K562 (cell line): ENCODE results near the gene VDAC1. TPM values are rescaled to one million over a fixed set of nuclear protein-coding genes. Genes with fewer than 3 reads are reported as not detected.
A peak's percentile ranks its signal among the peaks of the same experiment; 100 is the strongest.

Experiments used
- RBM14 ChIP-seq: fragments of 200-400 bp; formaldehyde crosslinking; IDR thresholded peaks from 2 replicates; pipeline ENCODE4 v1.6.1; 2018; ENCODE audit warnings: low read depth, mild to moderate bottlenecking, low read length, moderate library complexity, borderline replicate concordance; ENCODE audit not compliant: insufficient read depth
- ZNF3 ChIP-seq: fragments of 250-450 bp; sonication (Bioruptor Pico); IDR thresholded peaks from 2 replicates; pipeline ENCODE4 v1.5.0; 2021; ENCODE audit warnings: mild to moderate bottlenecking, moderate library complexity
- ZNF311 ChIP-seq: fragments of 250-450 bp; sonication (Bioruptor Pico); IDR thresholded peaks from 2 replicates; pipeline ENCODE4 v1.4.0; 2020; ENCODE audit warnings: mild to moderate bottlenecking, moderate library complexity
- polyA plus RNA-seq, 8 experiments: library from polyadenylated mRNA; depleted of rRNA in 4 of 8; stranded (reverse) in 5 of 8; unstranded in 3 of 8; fragments of >200 nt; fragmentation: Nextera tagmentation in 2 of 8; fragmentation: Illumina TruSeq in 1 of 8; extraction: Ambion mirVana in 2 of 8; extraction: Trizol in 1 of 8; gene quantifications; 2 replicates each; pipeline versions ENCODE4 v1.2.1 to v1.2.3, GENCODE V29; 2011 to 2014; ENCODE audit warnings: inconsistent platforms in 1 of 8, missing spikeins in 1 of 8
- total RNA-seq, 7 experiments: library from RNA; depleted of rRNA in 6 of 7; stranded (reverse); fragments of >200 nt in 6 of 7; fragmentation: Illumina TruSeq in 2 of 7; extraction: Trizol in 2 of 7; gene quantifications; 2 replicates each; pipeline versions ENCODE4 v1.2.1 to v1.2.3, GENCODE V29; 2011 to 2021; ENCODE audit warnings: low replicate concordance in 1 of 7
- TF ChIP-seq, protein P1 (sequence below): IDR thresholded peaks from 3 replicates; pipeline ENCODE4 v1.6.1; 2011; ENCODE audit warnings: borderline replicate concordance, mild to moderate bottlenecking, moderate library complexity; ENCODE audit not compliant: insufficient read length; ENCODE audit errors: extremely low read depth
- TF ChIP-seq, protein P2 (sequence below): fragments of 200-600 bp; sonication (generic); IDR thresholded peaks from one replicate; pipeline ENCODE4 v1.6.1; 2012; ENCODE audit warnings: mild to moderate bottlenecking, low read depth, low read length, inconsistent platforms
- TF ChIP-seq, protein P3 (sequence below), 2 experiments: fragments of 450-650 bp in 1 of 2; sonication (generic) in 1 of 2; formaldehyde crosslinking; conservative IDR thresholded peaks; 2 replicates each; pipeline versions ENCODE4 v1.4.0 to v1.8.1; 2020 to 2022; ENCODE audit warnings: mild to moderate bottlenecking in 1 of 2, missing genetic modification reagents in 1 of 2
- TF ChIP-seq, protein P4 (sequence below): sonication (generic); formaldehyde crosslinking; IDR thresholded peaks from 2 replicates; pipeline ENCODE4 v1.8.0; 2022; ENCODE audit warnings: mild to moderate bottlenecking, missing genetic modification reagents

Gene VDAC1
- total and polyA plus RNA-seq, 9 of the 15 experiments (the other 6 are each of a cell fraction or from before 2014, with no cell fraction given) = 168 to 366 (median 293) TPM

DNA sequence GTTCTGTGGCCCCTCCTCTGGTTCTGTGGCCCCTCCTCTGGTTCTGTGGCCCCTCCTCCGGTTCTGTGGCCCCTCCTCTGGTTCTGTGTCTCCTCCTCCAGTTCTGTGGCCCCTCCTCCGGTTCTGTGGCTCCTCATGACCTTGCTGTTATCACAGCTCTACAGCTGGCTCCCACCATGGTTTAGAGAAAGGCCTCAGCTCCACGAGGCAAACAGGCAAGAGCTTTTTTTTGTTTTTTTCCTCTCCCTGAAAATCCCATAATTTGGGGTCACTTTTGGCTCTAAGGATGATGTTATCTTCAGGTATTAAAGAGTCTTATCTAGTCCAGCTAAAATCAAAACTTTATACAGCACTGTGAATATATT, 68.1 kb downstream of the VDAC1 start (continued):
- TF ChIP-seq RBM14 (no peak), ZNF311 (CRISPR knock-in tag) (peak; percentile 48; the same call in 1 of the 2 replicates), ZNF3 (no peak)
- TF ChIP-seq, protein P1, sequence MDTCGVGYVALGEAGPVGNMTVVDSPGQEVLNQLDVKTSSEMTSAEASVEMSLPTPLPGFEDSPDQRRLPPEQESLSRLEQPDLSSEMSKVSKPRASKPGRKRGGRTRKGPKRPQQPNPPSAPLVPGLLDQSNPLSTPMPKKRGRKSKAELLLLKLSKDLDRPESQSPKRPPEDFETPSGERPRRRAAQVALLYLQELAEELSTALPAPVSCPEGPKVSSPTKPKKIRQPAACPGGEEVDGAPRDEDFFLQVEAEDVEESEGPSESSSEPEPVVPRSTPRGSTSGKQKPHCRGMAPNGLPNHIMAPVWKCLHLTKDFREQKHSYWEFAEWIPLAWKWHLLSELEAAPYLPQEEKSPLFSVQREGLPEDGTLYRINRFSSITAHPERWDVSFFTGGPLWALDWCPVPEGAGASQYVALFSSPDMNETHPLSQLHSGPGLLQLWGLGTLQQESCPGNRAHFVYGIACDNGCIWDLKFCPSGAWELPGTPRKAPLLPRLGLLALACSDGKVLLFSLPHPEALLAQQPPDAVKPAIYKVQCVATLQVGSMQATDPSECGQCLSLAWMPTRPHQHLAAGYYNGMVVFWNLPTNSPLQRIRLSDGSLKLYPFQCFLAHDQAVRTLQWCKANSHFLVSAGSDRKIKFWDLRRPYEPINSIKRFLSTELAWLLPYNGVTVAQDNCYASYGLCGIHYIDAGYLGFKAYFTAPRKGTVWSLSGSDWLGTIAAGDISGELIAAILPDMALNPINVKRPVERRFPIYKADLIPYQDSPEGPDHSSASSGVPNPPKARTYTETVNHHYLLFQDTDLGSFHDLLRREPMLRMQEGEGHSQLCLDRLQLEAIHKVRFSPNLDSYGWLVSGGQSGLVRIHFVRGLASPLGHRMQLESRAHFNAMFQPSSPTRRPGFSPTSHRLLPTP = no peak
- TF ChIP-seq, protein P2, sequence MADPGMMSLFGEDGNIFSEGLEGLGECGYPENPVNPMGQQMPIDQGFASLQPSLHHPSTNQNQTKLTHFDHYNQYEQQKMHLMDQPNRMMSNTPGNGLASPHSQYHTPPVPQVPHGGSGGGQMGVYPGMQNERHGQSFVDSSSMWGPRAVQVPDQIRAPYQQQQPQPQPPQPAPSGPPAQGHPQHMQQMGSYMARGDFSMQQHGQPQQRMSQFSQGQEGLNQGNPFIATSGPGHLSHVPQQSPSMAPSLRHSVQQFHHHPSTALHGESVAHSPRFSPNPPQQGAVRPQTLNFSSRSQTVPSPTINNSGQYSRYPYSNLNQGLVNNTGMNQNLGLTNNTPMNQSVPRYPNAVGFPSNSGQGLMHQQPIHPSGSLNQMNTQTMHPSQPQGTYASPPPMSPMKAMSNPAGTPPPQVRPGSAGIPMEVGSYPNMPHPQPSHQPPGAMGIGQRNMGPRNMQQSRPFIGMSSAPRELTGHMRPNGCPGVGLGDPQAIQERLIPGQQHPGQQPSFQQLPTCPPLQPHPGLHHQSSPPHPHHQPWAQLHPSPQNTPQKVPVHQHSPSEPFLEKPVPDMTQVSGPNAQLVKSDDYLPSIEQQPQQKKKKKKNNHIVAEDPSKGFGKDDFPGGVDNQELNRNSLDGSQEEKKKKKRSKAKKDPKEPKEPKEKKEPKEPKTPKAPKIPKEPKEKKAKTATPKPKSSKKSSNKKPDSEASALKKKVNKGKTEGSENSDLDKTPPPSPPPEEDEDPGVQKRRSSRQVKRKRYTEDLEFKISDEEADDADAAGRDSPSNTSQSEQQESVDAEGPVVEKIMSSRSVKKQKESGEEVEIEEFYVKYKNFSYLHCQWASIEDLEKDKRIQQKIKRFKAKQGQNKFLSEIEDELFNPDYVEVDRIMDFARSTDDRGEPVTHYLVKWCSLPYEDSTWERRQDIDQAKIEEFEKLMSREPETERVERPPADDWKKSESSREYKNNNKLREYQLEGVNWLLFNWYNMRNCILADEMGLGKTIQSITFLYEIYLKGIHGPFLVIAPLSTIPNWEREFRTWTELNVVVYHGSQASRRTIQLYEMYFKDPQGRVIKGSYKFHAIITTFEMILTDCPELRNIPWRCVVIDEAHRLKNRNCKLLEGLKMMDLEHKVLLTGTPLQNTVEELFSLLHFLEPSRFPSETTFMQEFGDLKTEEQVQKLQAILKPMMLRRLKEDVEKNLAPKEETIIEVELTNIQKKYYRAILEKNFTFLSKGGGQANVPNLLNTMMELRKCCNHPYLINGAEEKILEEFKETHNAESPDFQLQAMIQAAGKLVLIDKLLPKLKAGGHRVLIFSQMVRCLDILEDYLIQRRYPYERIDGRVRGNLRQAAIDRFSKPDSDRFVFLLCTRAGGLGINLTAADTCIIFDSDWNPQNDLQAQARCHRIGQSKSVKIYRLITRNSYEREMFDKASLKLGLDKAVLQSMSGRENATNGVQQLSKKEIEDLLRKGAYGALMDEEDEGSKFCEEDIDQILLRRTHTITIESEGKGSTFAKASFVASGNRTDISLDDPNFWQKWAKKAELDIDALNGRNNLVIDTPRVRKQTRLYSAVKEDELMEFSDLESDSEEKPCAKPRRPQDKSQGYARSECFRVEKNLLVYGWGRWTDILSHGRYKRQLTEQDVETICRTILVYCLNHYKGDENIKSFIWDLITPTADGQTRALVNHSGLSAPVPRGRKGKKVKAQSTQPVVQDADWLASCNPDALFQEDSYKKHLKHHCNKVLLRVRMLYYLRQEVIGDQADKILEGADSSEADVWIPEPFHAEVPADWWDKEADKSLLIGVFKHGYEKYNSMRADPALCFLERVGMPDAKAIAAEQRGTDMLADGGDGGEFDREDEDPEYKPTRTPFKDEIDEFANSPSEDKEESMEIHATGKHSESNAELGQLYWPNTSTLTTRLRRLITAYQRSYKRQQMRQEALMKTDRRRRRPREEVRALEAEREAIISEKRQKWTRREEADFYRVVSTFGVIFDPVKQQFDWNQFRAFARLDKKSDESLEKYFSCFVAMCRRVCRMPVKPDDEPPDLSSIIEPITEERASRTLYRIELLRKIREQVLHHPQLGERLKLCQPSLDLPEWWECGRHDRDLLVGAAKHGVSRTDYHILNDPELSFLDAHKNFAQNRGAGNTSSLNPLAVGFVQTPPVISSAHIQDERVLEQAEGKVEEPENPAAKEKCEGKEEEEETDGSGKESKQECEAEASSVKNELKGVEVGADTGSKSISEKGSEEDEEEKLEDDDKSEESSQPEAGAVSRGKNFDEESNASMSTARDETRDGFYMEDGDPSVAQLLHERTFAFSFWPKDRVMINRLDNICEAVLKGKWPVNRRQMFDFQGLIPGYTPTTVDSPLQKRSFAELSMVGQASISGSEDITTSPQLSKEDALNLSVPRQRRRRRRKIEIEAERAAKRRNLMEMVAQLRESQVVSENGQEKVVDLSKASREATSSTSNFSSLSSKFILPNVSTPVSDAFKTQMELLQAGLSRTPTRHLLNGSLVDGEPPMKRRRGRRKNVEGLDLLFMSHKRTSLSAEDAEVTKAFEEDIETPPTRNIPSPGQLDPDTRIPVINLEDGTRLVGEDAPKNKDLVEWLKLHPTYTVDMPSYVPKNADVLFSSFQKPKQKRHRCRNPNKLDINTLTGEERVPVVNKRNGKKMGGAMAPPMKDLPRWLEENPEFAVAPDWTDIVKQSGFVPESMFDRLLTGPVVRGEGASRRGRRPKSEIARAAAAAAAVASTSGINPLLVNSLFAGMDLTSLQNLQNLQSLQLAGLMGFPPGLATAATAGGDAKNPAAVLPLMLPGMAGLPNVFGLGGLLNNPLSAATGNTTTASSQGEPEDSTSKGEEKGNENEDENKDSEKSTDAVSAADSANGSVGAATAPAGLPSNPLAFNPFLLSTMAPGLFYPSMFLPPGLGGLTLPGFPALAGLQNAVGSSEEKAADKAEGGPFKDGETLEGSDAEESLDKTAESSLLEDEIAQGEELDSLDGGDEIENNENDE = no peak
- TF ChIP-seq, protein P3, sequence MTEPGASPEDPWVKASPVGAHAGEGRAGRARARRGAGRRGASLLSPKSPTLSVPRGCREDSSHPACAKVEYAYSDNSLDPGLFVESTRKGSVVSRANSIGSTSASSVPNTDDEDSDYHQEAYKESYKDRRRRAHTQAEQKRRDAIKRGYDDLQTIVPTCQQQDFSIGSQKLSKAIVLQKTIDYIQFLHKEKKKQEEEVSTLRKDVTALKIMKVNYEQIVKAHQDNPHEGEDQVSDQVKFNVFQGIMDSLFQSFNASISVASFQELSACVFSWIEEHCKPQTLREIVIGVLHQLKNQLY (CRISPR knock-in tag; conservative IDR thresholded peaks at IDR 0.05) = no peak
- TF ChIP-seq, protein P4, sequence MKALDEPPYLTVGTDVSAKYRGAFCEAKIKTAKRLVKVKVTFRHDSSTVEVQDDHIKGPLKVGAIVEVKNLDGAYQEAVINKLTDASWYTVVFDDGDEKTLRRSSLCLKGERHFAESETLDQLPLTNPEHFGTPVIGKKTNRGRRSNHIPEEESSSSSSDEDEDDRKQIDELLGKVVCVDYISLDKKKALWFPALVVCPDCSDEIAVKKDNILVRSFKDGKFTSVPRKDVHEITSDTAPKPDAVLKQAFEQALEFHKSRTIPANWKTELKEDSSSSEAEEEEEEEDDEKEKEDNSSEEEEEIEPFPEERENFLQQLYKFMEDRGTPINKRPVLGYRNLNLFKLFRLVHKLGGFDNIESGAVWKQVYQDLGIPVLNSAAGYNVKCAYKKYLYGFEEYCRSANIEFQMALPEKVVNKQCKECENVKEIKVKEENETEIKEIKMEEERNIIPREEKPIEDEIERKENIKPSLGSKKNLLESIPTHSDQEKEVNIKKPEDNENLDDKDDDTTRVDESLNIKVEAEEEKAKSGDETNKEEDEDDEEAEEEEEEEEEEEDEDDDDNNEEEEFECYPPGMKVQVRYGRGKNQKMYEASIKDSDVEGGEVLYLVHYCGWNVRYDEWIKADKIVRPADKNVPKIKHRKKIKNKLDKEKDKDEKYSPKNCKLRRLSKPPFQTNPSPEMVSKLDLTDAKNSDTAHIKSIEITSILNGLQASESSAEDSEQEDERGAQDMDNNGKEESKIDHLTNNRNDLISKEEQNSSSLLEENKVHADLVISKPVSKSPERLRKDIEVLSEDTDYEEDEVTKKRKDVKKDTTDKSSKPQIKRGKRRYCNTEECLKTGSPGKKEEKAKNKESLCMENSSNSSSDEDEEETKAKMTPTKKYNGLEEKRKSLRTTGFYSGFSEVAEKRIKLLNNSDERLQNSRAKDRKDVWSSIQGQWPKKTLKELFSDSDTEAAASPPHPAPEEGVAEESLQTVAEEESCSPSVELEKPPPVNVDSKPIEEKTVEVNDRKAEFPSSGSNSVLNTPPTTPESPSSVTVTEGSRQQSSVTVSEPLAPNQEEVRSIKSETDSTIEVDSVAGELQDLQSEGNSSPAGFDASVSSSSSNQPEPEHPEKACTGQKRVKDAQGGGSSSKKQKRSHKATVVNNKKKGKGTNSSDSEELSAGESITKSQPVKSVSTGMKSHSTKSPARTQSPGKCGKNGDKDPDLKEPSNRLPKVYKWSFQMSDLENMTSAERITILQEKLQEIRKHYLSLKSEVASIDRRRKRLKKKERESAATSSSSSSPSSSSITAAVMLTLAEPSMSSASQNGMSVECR (CRISPR knock-in tag) = no peak
